ENCODE data around the gene POLK.
"Not testable (repeated sequence)": the region's sequence is repeated elsewhere in the genome, so short reads cannot be mapped to it uniquely, and the experiment has no call there.

The POLK gene

GRCh38 chr5:75551471-75551870 lies 39.8 kb downstream of the POLK start:
- DNase-seq (ENCODE audit: low spot score): no peak

- no peak for DNase-seq (ENCODE audit: low spot score)
Measured at GRCh38 chr5:75552764-75553163, 41.1 kb downstream of the POLK start.

GRCh38 chr5:75553358-75553757 lies 41.7 kb downstream of the POLK start:
- no peak for DNase-seq (ENCODE audit: low spot score)

GRCh38 chr5:75558221-75558620 lies 46.5 kb downstream of the POLK start:
- no peak for DNase-seq (ENCODE audit: low spot score)

GRCh38 chr5:75558981-75559632 lies 47.4 kb downstream of the POLK start:
- DNase-seq (ENCODE audit: low spot score): no peak

- not testable (repeated sequence) for DNase-seq (ENCODE audit: low spot score)
Measured at GRCh38 chr5:75560655-75561054, 49.0 kb downstream of the POLK start.

GRCh38 chr5:75565991-75566709 lies 54.5 kb downstream of the POLK start:
- DNase-seq (ENCODE audit: low spot score): not testable (repeated sequence)

GRCh38 chr5:75566710-75567309 lies 55.1 kb downstream of the POLK start:
- peak; percentile 42 for DNase-seq (ENCODE audit: low spot score)

- DNase-seq (ENCODE audit: low spot score): no peak
Measured at GRCh38 chr5:75567710-75568109, 56.0 kb downstream of the POLK start.

- DNase-seq (ENCODE audit: low spot score): no peak
Measured at GRCh38 chr5:75568202-75568601, 56.5 kb downstream of the POLK start.

GRCh38 chr5:75571547-75571946 lies 59.9 kb downstream of the POLK start:
- no peak for DNase-seq (ENCODE audit: low spot score)

GRCh38 chr5:75574791-75575190 lies 63.1 kb downstream of the POLK start:
- no peak for DNase-seq (ENCODE audit: low spot score)

GRCh38 chr5:75578280-75578679 lies 66.6 kb downstream of the POLK start:
- DNase-seq (ENCODE audit: low spot score): not testable (repeated sequence)

- DNase-seq (ENCODE audit: low spot score): no peak
Measured at GRCh38 chr5:75584641-75585040, 73.0 kb downstream of the POLK start.

- DNase-seq (ENCODE audit: low spot score): no peak
Measured at GRCh38 chr5:75588666-75589065, 77.0 kb downstream of the POLK start.

GRCh38 chr5:75600535-75600934 lies 88.8 kb downstream of the POLK start:
- no peak for DNase-seq (ENCODE audit: low spot score)

GRCh38 chr5:75601567-75601966 lies 89.9 kb downstream of the POLK start:
- no peak for DNase-seq (ENCODE audit: low spot score)

GRCh38 chr5:75601996-75602395 lies 90.3 kb downstream of the POLK start:
- DNase-seq (ENCODE audit: low spot score): no peak

GRCh38 chr5:75603371-75603770 lies 91.7 kb downstream of the POLK start:
- DNase-seq (ENCODE audit: low spot score): no peak

- DNase-seq (ENCODE audit: low spot score): no peak
Measured at GRCh38 chr5:75603821-75604220, 92.1 kb downstream of the POLK start.

GRCh38 chr5:75607341-75607740 lies 95.7 kb downstream of the POLK start:
- DNase-seq (ENCODE audit: low spot score): not testable (repeated sequence)

- no peak for DNase-seq (ENCODE audit: low spot score)
Measured at GRCh38 chr5:75608870-75609269, 97.2 kb downstream of the POLK start.

GRCh38 chr5:75610201-75610600 lies 98.5 kb downstream of the POLK start:
- peak; percentile 18 for DNase-seq (ENCODE audit: low spot score)
